Measurements from ENCODE around the gene ASRGL1.

The ASRGL1 gene

GRCh38 chr11:62398011-62398994 is 61.1 kb downstream of the ASRGL1 start:
- H3K4me3 ChIP-seq (ENCODE audit: low read depth, low read length) = no peak overlapping the region
- TF ChIP-seq CTCF (IDR thresholded peaks at IDR 0.05; ENCODE audit: borderline replicate concordance, insufficient read depth, low read depth, low read length) = no peak

GRCh38 chr11:62399172-62399877 is 62.1 kb downstream of the ASRGL1 start:
- no peak for TF ChIP-seq CTCF (IDR thresholded peaks at IDR 0.05; ENCODE audit: borderline replicate concordance, insufficient read depth, low read depth, low read length)

GRCh38 chr11:62399878-62400266 is 62.6 kb downstream of the ASRGL1 start:
- TF ChIP-seq CTCF (IDR thresholded peaks at IDR 0.05; ENCODE audit: borderline replicate concordance, insufficient read depth, low read depth, low read length) = no peak
- H3K4me3 ChIP-seq (ENCODE audit: low read depth, low read length) = no peak overlapping the region

More at GRCh38 chr11:62399172-62399877, 62.1 kb downstream of the ASRGL1 start:
- H3K4me3 ChIP-seq (ENCODE audit: low read depth, low read length) = no peak overlapping the region

GRCh38 chr11:62400281-62400680 is 63.0 kb downstream of the ASRGL1 start:
- TF ChIP-seq CTCF (IDR thresholded peaks at IDR 0.05; ENCODE audit: borderline replicate concordance, insufficient read depth, low read depth, low read length) = no peak

GRCh38 chr11:62400760-62401159 is 63.5 kb downstream of the ASRGL1 start:
- TF ChIP-seq CTCF (IDR thresholded peaks at IDR 0.05; ENCODE audit: borderline replicate concordance, insufficient read depth, low read depth, low read length) = no peak
- H3K4me3 ChIP-seq (ENCODE audit: low read depth, low read length) = no peak overlapping the region

More at GRCh38 chr11:62400281-62400680, 63.0 kb downstream of the ASRGL1 start:
- no peak overlapping the region for H3K4me3 ChIP-seq (ENCODE audit: low read depth, low read length)

GRCh38 chr11:62401356-62401755 is 64.1 kb downstream of the ASRGL1 start:
- no peak for TF ChIP-seq CTCF (IDR thresholded peaks at IDR 0.05; ENCODE audit: borderline replicate concordance, insufficient read depth, low read depth, low read length)

More at GRCh38 chr11:62401356-62401755, 64.1 kb downstream of the ASRGL1 start:
- H3K4me3 ChIP-seq (ENCODE audit: low read depth, low read length) = no peak overlapping the region
